Lower leg skin (tissue), 4 donors: ENCODE measurements around the gene FLAD1. TPM values are rescaled to one million over a fixed set of nuclear protein-coding genes. Genes with fewer than 3 reads are reported as not detected.
A peak's percentile ranks its signal among the peaks of the same experiment; 100 is the strongest.
"Not testable (repeated sequence)": the region's sequence is repeated elsewhere in the genome, so short reads cannot be mapped to it uniquely, and the experiment has no call there.

Experiments used
- DNase-seq, 2 donors: peaks; one replicate each; pipeline ENCODE4 v3.0.0-alpha.2; 2019; ENCODE audit warnings: low spot score in 2 of 2
- H3K4me3 ChIP-seq: fragments of 200-600 bp; sonication (generic); 2 replicates; pipeline ENCODE4 v1.5.1; 2017; ENCODE audit warnings: mild to moderate bottlenecking, low read depth; ENCODE audit not compliant: poor library complexity, severe bottlenecking
- CTCF ChIP-seq, 3 donors: fragments of 450-650 bp; IDR thresholded peaks; one replicate each; pipeline ENCODE4 v1.5.1; 2016; ENCODE audit warnings: antibody characterized with exemption in 3 of 3, mild to moderate bottlenecking in 3 of 3, moderate library complexity in 2 of 3
- POLR2A ChIP-seq, 2 donors: fragments of 450-650 bp; IDR thresholded peaks; one replicate each; pipeline ENCODE4 v1.6.1; 2016 to 2017; ENCODE audit warnings: antibody characterized with exemption in 2 of 2, mild to moderate bottlenecking in 1 of 2, moderate library complexity in 1 of 2
- WGBS, 2 donors: methylation state at CpG; one replicate each; pipeline ENCODE4 v1.1.5; 2018; 5-methylcytosine and 5-hydroxymethylcytosine counted together
- intact Hi-C: fragments of 100-400 bp; cut with DNase I; formaldehyde crosslinking; loops from one replicate; pipeline ENCODE4 v1.15.0; 2023; ENCODE audit warnings: low total_unique reads
- total RNA-seq, 4 donors: library from RNA; depleted of rRNA; stranded (reverse); fragments of >200 nt; gene quantifications; one replicate each; pipeline ENCODE4 v1.1.0, GENCODE V29; 2016

FLAD1 gene
- total RNA-seq, 4 donors from 2014 or later = 38.7 to 45.3 (median 41.6) TPM

- H3K4me3 ChIP-seq = no peak overlapping the region
- no peak for DNase-seq
- WGBS, 2 donors = 72 to 73% methylated on average over 3 of the region's 3 CpGs
- TF ChIP-seq POLR2A (IDR thresholded peaks at IDR 0.05) = no peak
- no peak for TF ChIP-seq CTCF (IDR thresholded peaks at IDR 0.05)
- intact Hi-C loops = no loop called here
Measured at GRCh38 chr1:154994591-154994990, 11.4 kb downstream of the FLAD1 start.

DNA sequence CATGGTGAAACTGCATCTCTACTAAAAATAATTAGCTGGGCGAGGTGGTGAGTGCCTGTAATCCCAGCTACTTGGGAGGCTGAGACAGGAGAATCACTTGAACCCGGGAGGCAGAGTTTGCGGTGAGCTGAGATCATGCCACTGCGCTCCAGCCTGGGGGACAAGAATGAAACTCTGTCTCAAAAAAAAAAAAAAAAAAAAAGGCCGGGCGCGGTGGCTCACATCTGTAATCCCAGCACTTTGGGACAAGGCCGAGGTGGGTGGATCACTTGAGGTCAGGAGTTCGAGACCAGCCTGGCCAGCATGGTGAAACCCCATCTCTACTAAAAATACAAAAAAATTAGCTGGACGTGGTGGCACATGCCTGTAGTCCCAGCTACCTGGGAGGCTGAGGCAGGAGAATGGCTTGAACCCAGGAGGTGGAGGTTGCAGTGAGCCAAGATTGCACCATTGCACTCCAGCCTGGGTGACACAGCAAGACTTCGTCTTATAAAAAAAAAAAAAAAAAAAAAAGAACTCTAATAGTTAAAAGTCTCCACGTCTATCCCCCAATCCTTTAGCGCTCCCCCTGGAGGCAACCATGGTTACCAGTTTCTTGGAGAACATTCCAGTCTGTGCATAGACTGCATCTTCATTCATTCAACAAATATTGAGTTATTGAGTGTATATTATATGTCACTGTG is 12.3 kb downstream of the FLAD1 start:
- DNase-seq = peak in 1 of 2 donors; percentile 15
- intact Hi-C loops, H3K4me3 ChIP-seq: not testable (repeated sequence)
- 49 to 59% methylated on average over 13 of the region's 13 CpGs for WGBS, 2 donors

GRCh38 chr1:154996966-154997701 is 14.0 kb downstream of the FLAD1 start:
- no peak for TF ChIP-seq CTCF (IDR thresholded peaks at IDR 0.05)
- TF ChIP-seq POLR2A (IDR thresholded peaks at IDR 0.05) = no peak
- WGBS, 2 donors = 81 to 83% methylated on average over 15 of the region's 15 CpGs
- intact Hi-C loops = no loop called here
- H3K4me3 ChIP-seq = no peak overlapping the region
- peak in 1 of 2 donors; percentile 79 for DNase-seq

DNA sequence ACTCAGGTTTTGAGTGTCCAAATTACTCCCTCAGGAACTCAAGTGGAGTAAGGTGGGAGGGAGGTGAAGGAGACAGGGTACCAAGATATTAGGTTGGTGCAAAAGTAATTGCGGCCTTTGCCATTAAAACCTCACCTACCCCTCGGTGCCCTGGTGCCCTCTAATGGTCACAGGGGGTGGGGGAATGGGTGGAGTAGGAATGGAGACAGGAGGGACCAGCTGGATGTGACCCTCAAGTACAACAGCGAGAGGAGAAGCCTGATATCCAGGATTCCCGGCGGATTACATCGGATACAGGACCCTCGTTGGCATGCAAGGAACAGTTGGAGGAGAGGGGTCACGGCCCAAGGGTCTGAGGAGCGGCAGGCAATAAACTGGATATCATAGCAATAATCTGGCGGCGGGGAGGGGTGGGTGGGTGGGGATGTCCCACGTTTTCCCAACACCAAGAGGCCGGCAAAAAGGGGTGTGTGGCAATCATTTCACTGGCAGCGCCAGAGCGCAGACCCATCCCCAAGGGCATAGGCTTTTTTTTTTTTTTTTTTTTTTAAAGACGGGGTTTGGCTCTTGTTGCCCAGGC is 15.1 kb downstream of the FLAD1 start:
- H3K4me3 ChIP-seq = no peak overlapping the region
- 69 to 71% methylated on average over 16 of the region's 16 CpGs for WGBS, 2 donors
- peak; percentile 19 to 85 for DNase-seq
- intact Hi-C loops = no loop called here
- TF ChIP-seq CTCF (IDR thresholded peaks at IDR 0.05) (no peak), POLR2A (IDR thresholded peaks at IDR 0.05) (no peak)

- peak in 1 of 2 donors; percentile 93 for DNase-seq
- 12 to 13% methylated on average over 28 to 31 of the region's 40 CpGs for WGBS, 2 donors
- intact Hi-C loops = no loop called here
- no peak overlapping the region for H3K4me3 ChIP-seq
- no peak for TF ChIP-seq POLR2A (IDR thresholded peaks at IDR 0.05)
- peak in 1 of 3 donors; percentile 53 for TF ChIP-seq CTCF (IDR thresholded peaks at IDR 0.05)
Measured at GRCh38 chr1:154998818-154999570, 15.8 kb downstream of the FLAD1 start.
